Urothelium cell line (cell line): ENCODE results near the gene PPARG.
"Not testable (repeated sequence)": the region's sequence is repeated elsewhere in the genome, so short reads cannot be mapped to it uniquely, and the experiment has no call there.

ENCODE experiments used
- DNase-seq: peaks from one replicate; pipeline ENCODE4 v3.0.0; 2011; ENCODE audit warnings: low spot score, mixed read lengths
- FAIRE-seq: peaks from 2 replicates; lab custom pipeline; 2011; peaks lifted over from hg19 to GRCh38; lab: Jason Lieb, UNC

PPARG gene

GRCh38 chr3:12288182-12289129 lies at the start of gene PPARG:
Gene PPARG, plus strand, starts transcription at chr3:12289070. Its CDS starts 90,642 bp downstream, at chr3:12379712.
- FAIRE-seq (no peak), DNase-seq (peak; percentile 67)

- DNase-seq: peak; percentile 37
- FAIRE-seq: no peak
Measured at GRCh38 chr3:12239301-12239700, 49.6 kb upstream of the PPARG start.

GRCh38 chr3:12242772-12243171 lies 46.1 kb upstream of the PPARG start:
- no peak for FAIRE-seq

GRCh38 chr3:12246497-12247163 lies 42.2 kb upstream of the PPARG start:
- DNase-seq (no peak), FAIRE-seq (no peak)

More at GRCh38 chr3:12242772-12243171, 46.1 kb upstream of the PPARG start:
- DNase-seq: no peak

- DNase-seq: no peak
- FAIRE-seq: no peak
Measured at GRCh38 chr3:12247411-12247810, 41.5 kb upstream of the PPARG start.

GRCh38 chr3:12249519-12249918 lies 39.4 kb upstream of the PPARG start:
- FAIRE-seq (no peak), DNase-seq (no peak)

- DNase-seq (no peak), FAIRE-seq (no peak)
Measured at GRCh38 chr3:12252889-12253288, 36.0 kb upstream of the PPARG start.

GRCh38 chr3:12253516-12254343 lies 35.1 kb upstream of the PPARG start:
- no peak for FAIRE-seq
- no peak for DNase-seq

GRCh38 chr3:12255393-12255792 lies 33.5 kb upstream of the PPARG start:
- DNase-seq (no peak), FAIRE-seq (no peak)

GRCh38 chr3:12258911-12259310 lies 30.0 kb upstream of the PPARG start:
- no peak for FAIRE-seq
- no peak for DNase-seq

GRCh38 chr3:12262173-12262572 lies 26.7 kb upstream of the PPARG start:
- FAIRE-seq, DNase-seq: not testable (repeated sequence)

- FAIRE-seq (no peak), DNase-seq (no peak)
Measured at GRCh38 chr3:12265508-12265907, 23.4 kb upstream of the PPARG start.

- DNase-seq (no peak), FAIRE-seq (no peak)
Measured at GRCh38 chr3:12266038-12266437, 22.8 kb upstream of the PPARG start.

- DNase-seq (no peak), FAIRE-seq (no peak)
Measured at GRCh38 chr3:12267376-12268030, 21.4 kb upstream of the PPARG start.

- FAIRE-seq (no peak), DNase-seq (no peak)
Measured at GRCh38 chr3:12268049-12268735, 20.7 kb upstream of the PPARG start.

GRCh38 chr3:12270976-12271375 lies 17.9 kb upstream of the PPARG start:
- DNase-seq (no peak), FAIRE-seq (no peak)

GRCh38 chr3:12273045-12273695 lies 15.7 kb upstream of the PPARG start:
- no peak for FAIRE-seq
- no peak for DNase-seq

GRCh38 chr3:12275974-12276650 lies 12.8 kb upstream of the PPARG start:
- no peak for DNase-seq
- FAIRE-seq: no peak

- FAIRE-seq, DNase-seq: not testable (repeated sequence)
Measured at GRCh38 chr3:12276827-12277226, 12.0 kb upstream of the PPARG start.
